AG20443 (cell line): ENCODE results near the gene UBAC1.

Experiments
- DNase-seq: peaks from one replicate; pipeline ENCODE4 v3.0.0; 2012; ENCODE audit warnings: low spot score, mixed read lengths

UBAC1 gene

DNA sequence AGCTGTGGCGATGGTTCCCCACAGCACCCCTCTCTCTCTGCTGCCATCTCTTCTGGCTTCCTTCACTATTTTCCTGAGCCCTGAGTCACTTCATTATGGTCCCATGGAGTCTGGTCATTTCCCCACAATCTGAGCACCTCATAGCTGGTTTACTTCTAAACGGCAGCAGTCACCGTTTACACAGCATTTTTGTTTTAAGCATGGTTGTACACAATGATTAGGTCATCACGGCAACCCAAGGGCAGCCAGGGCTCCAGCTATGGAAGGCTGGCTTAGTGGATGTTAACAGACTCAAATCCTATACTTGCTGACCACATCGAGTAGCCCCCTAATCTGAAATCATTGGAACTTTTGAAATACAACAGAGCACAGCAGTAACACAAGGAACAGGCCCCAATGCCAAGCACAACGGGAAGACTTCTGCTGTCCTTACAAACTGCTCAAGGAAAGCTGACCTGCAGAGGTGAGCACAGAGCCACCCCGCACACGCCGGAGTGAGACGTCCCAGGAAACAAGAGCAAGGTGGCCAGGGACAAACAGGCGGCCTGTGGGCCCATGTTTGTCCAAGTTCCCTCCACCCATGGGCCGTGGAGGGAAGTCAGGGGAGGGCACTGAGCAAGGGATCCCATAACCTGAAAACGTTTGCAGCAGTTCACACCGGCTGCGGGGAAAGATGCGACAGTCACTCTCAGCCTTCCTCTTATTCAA, 76.7 kb downstream of the UBAC1 start:
- DNase-seq, result no peak

DNA sequence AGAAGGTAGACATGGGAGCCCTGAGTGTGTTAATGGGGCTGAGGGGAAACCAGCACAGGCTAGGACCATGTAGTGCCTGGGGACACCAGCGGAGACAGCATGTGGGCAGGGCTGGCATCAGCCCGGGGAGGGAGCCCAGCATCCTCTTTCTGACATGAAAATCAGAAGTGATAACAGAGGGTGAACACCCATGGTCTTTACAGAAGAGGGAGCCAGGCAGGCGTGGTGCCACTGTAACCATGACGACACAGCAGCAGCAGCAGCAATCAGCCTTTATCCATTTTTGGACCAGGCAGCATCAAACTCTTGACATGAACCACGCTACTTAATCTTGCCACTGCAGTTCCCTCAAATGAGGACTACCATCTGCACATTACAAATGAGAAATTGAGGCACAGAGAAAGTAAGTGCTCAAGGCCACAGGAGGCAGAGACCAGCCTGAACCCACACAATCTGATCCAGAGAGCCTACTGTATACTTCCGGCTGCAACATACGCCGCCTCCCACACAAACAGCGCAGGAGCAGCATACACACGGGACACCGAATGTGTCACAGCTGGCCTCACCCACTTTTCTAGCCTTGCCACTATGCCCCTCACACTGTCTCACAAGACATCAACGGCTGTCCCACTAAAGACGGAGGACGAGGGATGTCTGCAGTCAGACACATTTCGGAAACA, 77.6 kb downstream of the UBAC1 start:
- no peak for DNase-seq
